ENCODE measurements around the gene FCGR1A. TPM values are rescaled to one million over a fixed set of nuclear protein-coding genes. Genes with fewer than 3 reads are reported as not detected.
"Not testable (repeated sequence)": the region's sequence is repeated elsewhere in the genome, so short reads cannot be mapped to it uniquely, and the experiment has no call there.

FCGR1A gene
- total and polyA plus RNA-seq, 8 donors: 0.19 to 13.9 (median 3.7) TPM

GRCh38 chr1:149783289-149783688 lies 795 bp downstream of the FCGR1A start:
- H3K4me3 ChIP-seq; H3K27me3 ChIP-seq; H3K27ac ChIP-seq; H3K4me1 ChIP-seq; DNase-seq; H3K9me3 ChIP-seq; FAIRE-seq; H3K36me3 ChIP-seq; intact Hi-C loops (cut with DNase I): not testable (repeated sequence)
- peak in 1 of 4 donors; percentile 40 for ATAC-seq
- no CpG with 5 or more reads among the region's 2 CpGs for WGBS, 2 donors

GRCh38 chr1:149783868-149784267 lies 1.4 kb downstream of the FCGR1A start:
- 69 to 83% methylated on average over 3 to 4 of the region's 4 CpGs for WGBS, 2 donors
- H3K27me3 ChIP-seq; DNase-seq; intact Hi-C loops (cut with DNase I); FAIRE-seq; H3K4me3 ChIP-seq; H3K36me3 ChIP-seq; H3K9me3 ChIP-seq; H3K27ac ChIP-seq; H3K4me1 ChIP-seq; ATAC-seq: not testable (repeated sequence)

- H3K4me1 ChIP-seq; H3K4me3 ChIP-seq; intact Hi-C loops (cut with DNase I); H3K27me3 ChIP-seq; H3K36me3 ChIP-seq; H3K9me3 ChIP-seq; DNase-seq; FAIRE-seq: not testable (repeated sequence)
- ATAC-seq: peak; percentile 21 to 53 (median 36)
- WGBS, 2 donors: 20 to 22% methylated on average over 2 of the region's 3 CpGs
- H3K27ac ChIP-seq: peak overlapping the region in 1 of 4 donors; percentile 44
These were observed 5.4 kb downstream of the FCGR1A start for GRCh38 chr1:149787688-149788451.

- DNase-seq: peak; percentile 28 to 79 (median 58)
- H3K4me1 ChIP-seq; H3K27me3 ChIP-seq; intact Hi-C loops (cut with DNase I); H3K9me3 ChIP-seq; H3K36me3 ChIP-seq; FAIRE-seq: not testable (repeated sequence)
- peak overlapping the region; percentile 70 to 92 (median 83) for H3K27ac ChIP-seq
- 0% methylated on average over 7 to 30 of the region's 36 CpGs for WGBS, 2 donors
- ATAC-seq: peak; percentile 78 to 88 (median 82)
- peak overlapping the region; percentile 42 to 56 (median 51) for H3K4me3 ChIP-seq
- peak in 3 of 4 donors; percentile 18 to 37 (median 32) for TF ChIP-seq CTCF (IDR thresholded peaks at IDR 0.05)
These were observed 10.0 kb downstream of the FCGR1A start for GRCh38 chr1:149792502-149792901.

GRCh38 chr1:149792912-149793515 lies 10.5 kb downstream of the FCGR1A start:
- peak overlapping the region; percentile 70 to 92 (median 83) for H3K27ac ChIP-seq
- 1% methylated on average over 25 to 42 of the region's 52 CpGs for WGBS, 2 donors
- FAIRE-seq; H3K27me3 ChIP-seq; intact Hi-C loops (cut with DNase I); H3K36me3 ChIP-seq; H3K9me3 ChIP-seq; H3K4me1 ChIP-seq: not testable (repeated sequence)
- peak; percentile 88 to 96 (median 95) for ATAC-seq
- H3K4me3 ChIP-seq: peak overlapping the region; percentile 42 to 56 (median 51)
- DNase-seq: peak; percentile 68 to 94 (median 84)
- peak in 3 of 4 donors; percentile 47 to 61 (median 51) for TF ChIP-seq CTCF (IDR thresholded peaks at IDR 0.05)

GRCh38 chr1:149793885-149794284 lies 11.4 kb downstream of the FCGR1A start:
- peak overlapping the region in 2 of 4 donors; percentile 87 to 92 for H3K27ac ChIP-seq
- WGBS, 2 donors: 15 to 29% methylated on average over 3 to 4 of the region's 5 CpGs

GRCh38 chr1:149801628-149802027 lies 19.1 kb downstream of the FCGR1A start:
- FAIRE-seq; H3K27me3 ChIP-seq; H3K4me3 ChIP-seq; DNase-seq; H3K36me3 ChIP-seq; H3K9me3 ChIP-seq; H3K4me1 ChIP-seq; H3K27ac ChIP-seq; intact Hi-C loops (cut with DNase I); ATAC-seq: not testable (repeated sequence)
- 70 to 72% methylated on average over 1 of the region's 3 CpGs for WGBS, 2 donors

More at GRCh38 chr1:149793885-149794284, 11.4 kb downstream of the FCGR1A start:
- DNase-seq; H3K4me1 ChIP-seq; intact Hi-C loops (cut with DNase I); H3K9me3 ChIP-seq; FAIRE-seq; H3K36me3 ChIP-seq; H3K27me3 ChIP-seq: not testable (repeated sequence)
- peak overlapping the region in 3 of 4 donors; percentile 42 to 56 (median 49) for H3K4me3 ChIP-seq
- ATAC-seq: peak in 3 of 4 donors; percentile 4 to 33 (median 9)

GRCh38 chr1:149804417-149805080 lies 22.1 kb downstream of the FCGR1A start:
- H3K27ac ChIP-seq; H3K27me3 ChIP-seq; H3K36me3 ChIP-seq; FAIRE-seq; H3K4me3 ChIP-seq; intact Hi-C loops (cut with DNase I); DNase-seq; H3K4me1 ChIP-seq; H3K9me3 ChIP-seq: not testable (repeated sequence)
- peak in 1 of 4 donors; percentile 58 for ATAC-seq
- WGBS, 2 donors: no CpG with 5 or more reads among the region's 4 CpGs

- peak; percentile 11 to 50 (median 32) for ATAC-seq
- H3K4me1 ChIP-seq; intact Hi-C loops (cut with DNase I); FAIRE-seq; H3K9me3 ChIP-seq; H3K27me3 ChIP-seq; H3K36me3 ChIP-seq: not testable (repeated sequence)
- 19 to 28% methylated on average over 7 of the region's 7 CpGs for WGBS, 2 donors
- peak in 3 of 6 donors; percentile 29 to 44 (median 30) for DNase-seq
- Histone ChIP-seq H3K27ac (peak overlapping the region in 2 of 4 donors; percentile 17 to 22), H3K4me3 (peak overlapping the region in 1 of 4 donors; percentile 17)
These were observed 28.4 kb downstream of the FCGR1A start for GRCh38 chr1:149810697-149811405.

All from pancreas (tissue), 10 donors.